Measurements from ENCODE around the gene COPS2. TPM values are rescaled to one million over a fixed set of nuclear protein-coding genes. Genes with fewer than 3 reads are reported as not detected.

COPS2 gene
- total RNA-seq, 1 experiment from 2014 or later: 88.3 TPM

- Histone ChIP-seq H3K4ac (ENCODE audit: low read depth, low read length) (no peak overlapping the region), H3K27me3 (ENCODE audit: insufficient read depth, low read length) (no peaks in the 10 kb centered on the region), H4K5ac (ENCODE audit: insufficient read length, low read depth, low read length) (no peak overlapping the region), H3K4me2 (ENCODE audit: insufficient read depth, insufficient read length, low read length) (no peak overlapping the region), H2BK20ac (ENCODE audit: low read depth, low read length, poor library complexity, severe bottlenecking) (no peak overlapping the region), H2BK120ac (ENCODE audit: low read depth, low read length, poor library complexity, severe bottlenecking) (no peak overlapping the region), H3K23ac (ENCODE audit: insufficient read length, low read depth, low read length) (no peak overlapping the region), H4K20me1 (ENCODE audit: control insufficient read depth, insufficient read depth, insufficient read length) (no peaks in the 10 kb centered on the region), H3K27ac (ENCODE audit: insufficient read length, low read depth, low read length) (no peak overlapping the region), H3K23me2 (ENCODE audit: insufficient read length, low read depth, low read length, poor library complexity, severe bottlenecking) (peaks cover 2% of the 10 kb centered on the region), H2BK12ac (ENCODE audit: insufficient read length, low read depth, low read length) (no peak overlapping the region), H2AK5ac (ENCODE audit: insufficient read length, low read length) (no peak overlapping the region), H3K56ac (ENCODE audit: insufficient read length, low read depth, low read length) (no peak overlapping the region), H3K14ac (ENCODE audit: insufficient read depth, low read length) (no peak overlapping the region), H2BK5ac (ENCODE audit: insufficient read length, low read length) (no peak overlapping the region), H3K9me3 (ENCODE audit: control insufficient read depth, low read depth, low read length) (no peaks in the 10 kb centered on the region), H2BK15ac (ENCODE audit: low read depth, low read length) (no peak overlapping the region), H3K9ac (ENCODE audit: extremely low read depth, insufficient read length, low read length) (no peak overlapping the region), H2AFZ (ENCODE audit: low read length) (no peak overlapping the region), H3K18ac (ENCODE audit: insufficient read length, low read depth, low read length) (no peak overlapping the region), H4K91ac (ENCODE audit: insufficient read length, low read depth, low read length) (no peak overlapping the region), H3K79me1 (ENCODE audit: insufficient read depth, low read depth, low read length, poor library complexity, severe bottlenecking) (no peaks in the 10 kb centered on the region), H3T11ph (ENCODE audit: low read length) (no peak overlapping the region), H3K79me2 (ENCODE audit: insufficient read depth, low read length) (peaks cover 37% of the 10 kb centered on the region), H3K4me1 (ENCODE audit: insufficient read depth, low read length) (no peaks in the 10 kb centered on the region; the same call in 1 of the 2 replicates), H4K8ac (replicated peaks; ENCODE audit: insufficient read length, low read depth, low read length) (no peak overlapping the region)
- no peak for DNase-seq
- H3K27ac Mint-ChIP-seq: no peak overlapping the region
- TF ChIP-seq CTCF (conservative IDR thresholded peaks at IDR 0.05): no peak
- no peaks in the 10 kb centered on the region for H3K27me3 Mint-ChIP-seq (ENCODE audit: low read depth)
- H3K4me3 Mint-ChIP-seq: no peak overlapping the region
- no peaks in the 10 kb centered on the region for H3K9me3 Mint-ChIP-seq
- WGBS (ENCODE audit: extremely low coverage, insufficient read length, low lambda C conversion rate): no CpG with 5 or more reads among the region's 3 CpGs
- peaks cover 28 to 32% of the 10 kb centered on the region in 2 experiments for H3K4me1 Mint-ChIP-seq
- peaks cover 0 to 3% (median 0%) of the 10 kb centered on the region in 3 experiments; a peak in 1 of 7 replicates for H3K36me3 Mint-ChIP-seq (ENCODE audit: insufficient read depth in 1 of 3, low read depth in 3 of 3)
Observed at GRCh38 chr15:49151831-49152230, 3.6 kb downstream of the COPS2 start.

Measured in H9 (cell line).